Breast epithelium (tissue), 3 donors: Measurements from ENCODE around the gene PSD4.

ENCODE experiments used
- CTCF ChIP-seq, 3 donors: fragments of 450-650 bp; IDR thresholded peaks; one replicate each; pipeline ENCODE4 v1.5.1; 2016 to 2017; ENCODE audit warnings: antibody characterized with exemption in 3 of 3, mild to moderate bottlenecking in 3 of 3, moderate library complexity in 3 of 3
- POLR2A ChIP-seq: fragments of 450-650 bp; IDR thresholded peaks from one replicate; pipeline ENCODE4 v1.6.1; 2016; ENCODE audit warnings: antibody characterized with exemption, mild to moderate bottlenecking, moderate library complexity

GRCh38 chr2:113206251-113206650 is 32.5 kb downstream of the PSD4 start:
- no peak for TF ChIP-seq CTCF (IDR thresholded peaks at IDR 0.05)
- no peak for TF ChIP-seq POLR2A
